Mesenteric fat pad (tissue), 1 donor: ENCODE results near the gene ABCF1. TPM values are rescaled to one million over a fixed set of nuclear protein-coding genes. Genes with fewer than 3 reads are reported as not detected.
"Not testable (repeated sequence)": the region's sequence is repeated elsewhere in the genome, so short reads cannot be mapped to it uniquely, and the experiment has no call there.

Source experiments
- DNase-seq: peaks from one replicate; pipeline ENCODE4 v3.0.0-alpha.2; 2020; ENCODE audit warnings: low spot score
- long read RNA-seq: library from polyadenylated mRNA; unstranded; transcript quantifications from one replicate; pipeline ENCODE4 v2.0.0, GENCODE V29; 2020
- total RNA-seq: library from RNA; stranded (reverse); fragmentation: NEBNext Ultra II Directional; extraction: Animal tissue kit (Norgen Biotek cat#: 25700); gene quantifications from one replicate; pipeline ENCODE4 v1.2.1, GENCODE V29; 2021
- donor health status: DM: yes; HTN: yes; CAD: no.

The ABCF1 gene
- 59.2 TPM for total RNA-seq
- long read RNA-seq, transcript ABCF1-201 (25 exons, 3,481 nt) = major isoform, 8 of 76 reads
- long read RNA-seq, partial matches to known transcripts = 48 of 76 reads
- long read RNA-seq, other reads (novel, unspliced or antisense) = 20 of 76 reads

DNA sequence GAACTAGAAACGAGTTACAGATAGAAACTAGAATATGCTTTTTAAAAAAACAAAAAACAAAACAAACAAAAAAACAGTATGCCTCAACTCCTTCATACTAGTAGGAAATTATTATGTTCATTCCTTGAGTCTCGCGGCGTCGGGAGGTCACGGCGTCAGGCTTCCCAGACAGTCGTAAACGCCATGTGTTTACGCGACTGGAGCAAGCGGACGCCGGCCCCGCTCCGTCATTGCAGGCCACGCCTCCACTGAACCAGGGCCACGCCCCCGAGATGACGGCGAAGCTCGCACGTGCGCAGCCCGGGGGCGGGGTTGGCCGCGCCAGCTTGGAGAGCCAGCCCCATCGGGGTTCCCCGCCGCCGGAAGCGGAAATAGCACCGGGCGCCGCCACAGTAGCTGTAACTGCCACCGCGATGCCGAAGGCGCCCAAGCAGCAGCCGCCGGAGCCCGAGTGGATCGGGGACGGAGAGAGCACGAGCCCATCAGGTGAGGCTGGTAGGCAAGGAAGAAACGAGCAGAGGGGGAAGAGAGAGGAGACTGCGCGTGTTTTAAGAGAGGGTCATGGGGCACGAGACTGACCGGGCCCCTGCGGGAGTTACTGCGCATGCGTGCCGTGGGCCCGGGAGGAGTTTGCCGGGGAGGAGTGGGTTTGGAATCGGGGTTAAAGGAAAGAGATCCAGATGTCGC lies at the start of gene ABCF1:
Gene ABCF1 (plus strand): TSS at position 368 of the 687 bp plus-strand sequence. CDS start 46 bp downstream, at position 414.
- peak; percentile 100 for DNase-seq

GRCh38 chr6:30521952-30522351 lies 49.3 kb upstream of the ABCF1 start:
- not testable (repeated sequence) for DNase-seq

GRCh38 chr6:30526444-30526843 lies 44.8 kb upstream of the ABCF1 start:
- not testable (repeated sequence) for DNase-seq

DNA sequence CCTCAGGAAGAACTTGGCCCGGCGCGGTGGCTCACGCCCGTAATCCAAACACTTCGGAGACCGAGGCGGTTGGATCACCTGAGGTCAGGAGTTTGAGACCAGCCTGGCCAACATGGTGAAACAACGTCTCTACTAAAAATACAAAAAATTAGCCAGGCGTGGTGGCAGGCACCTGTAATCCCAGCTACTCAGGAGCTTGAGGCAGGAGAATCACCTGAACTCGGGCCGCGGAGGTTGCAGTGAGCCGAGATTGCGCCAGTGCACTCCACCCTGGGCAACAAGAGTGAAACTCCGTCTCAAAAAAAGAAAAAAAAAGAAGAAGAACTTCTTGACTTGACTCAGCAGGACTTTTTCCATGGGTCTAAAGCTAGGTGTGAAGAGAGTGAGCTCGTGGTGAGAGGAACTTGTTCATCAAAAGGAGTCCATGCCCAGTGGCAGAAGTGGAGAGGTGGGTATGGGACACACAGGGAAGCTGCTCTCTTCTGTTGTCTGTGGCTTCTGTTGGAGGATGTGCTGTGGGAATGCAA lies 41.8 kb upstream of the ABCF1 start:
- not testable (repeated sequence) for DNase-seq

- no peak for DNase-seq
Measured at GRCh38 chr6:30530014-30530413, 41.2 kb upstream of the ABCF1 start.

DNA sequence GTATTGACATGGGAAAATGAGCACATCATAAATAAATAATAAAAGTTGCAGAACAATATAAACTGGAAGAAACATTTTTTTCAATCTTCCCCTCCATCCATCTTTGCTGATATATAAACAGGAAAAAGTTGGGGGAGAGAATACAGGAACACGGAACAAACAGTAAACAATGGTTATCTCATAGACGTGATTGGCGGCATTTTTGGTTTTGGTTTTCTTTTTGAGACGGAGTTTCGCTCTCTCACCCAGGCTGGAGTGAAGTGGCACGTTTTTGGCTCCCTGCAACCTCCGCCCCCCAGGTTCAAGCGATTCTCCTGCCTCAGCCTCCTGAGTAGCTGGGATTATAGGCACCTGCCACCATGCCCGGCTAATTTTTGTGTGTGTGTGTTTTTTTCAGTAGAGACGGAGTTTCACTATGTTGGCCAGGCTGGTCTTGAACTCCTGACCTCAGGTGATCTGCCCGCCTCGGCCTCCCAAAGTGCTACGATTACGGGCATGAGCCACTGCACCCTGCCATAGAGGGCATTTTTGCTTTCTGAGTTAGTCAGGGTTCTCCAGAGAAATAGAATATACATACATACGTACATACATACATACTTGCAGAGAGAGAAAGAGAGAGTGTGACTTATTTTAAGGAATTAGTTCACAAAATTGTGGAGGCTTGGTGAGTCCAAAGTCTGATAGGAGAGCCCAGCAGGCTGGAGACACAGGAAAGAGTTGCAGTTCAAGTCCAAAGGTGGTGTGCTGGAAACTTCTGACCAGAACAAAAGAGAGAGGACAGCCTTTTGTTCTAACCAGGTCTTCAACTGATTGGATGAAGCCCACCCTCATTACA lies 37.6 kb upstream of the ABCF1 start:
- no peak for DNase-seq

DNA sequence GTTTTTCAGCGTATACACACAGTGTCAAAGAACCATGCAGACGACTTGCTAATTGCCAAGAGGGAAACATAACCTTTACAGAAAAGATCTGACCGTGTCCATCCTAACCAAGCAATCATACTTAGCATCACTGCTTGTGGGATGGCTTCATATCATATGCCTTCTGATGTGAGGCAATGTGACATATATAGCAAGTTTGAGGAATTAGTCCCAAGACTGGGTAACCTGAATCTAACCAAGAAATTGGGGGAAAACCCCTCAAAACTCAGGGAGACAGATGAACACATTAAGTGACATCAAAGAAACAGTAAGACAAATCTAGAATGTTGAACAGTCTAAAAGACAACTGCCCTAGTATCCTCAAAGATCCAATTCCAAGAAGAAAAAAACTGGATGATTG lies 33.3 kb upstream of the ABCF1 start:
- DNase-seq = no peak

GRCh38 chr6:30541515-30542403 lies 29.5 kb upstream of the ABCF1 start:
- no peak for DNase-seq

GRCh38 chr6:30542404-30542725 lies 28.9 kb upstream of the ABCF1 start:
- no peak for DNase-seq

DNA sequence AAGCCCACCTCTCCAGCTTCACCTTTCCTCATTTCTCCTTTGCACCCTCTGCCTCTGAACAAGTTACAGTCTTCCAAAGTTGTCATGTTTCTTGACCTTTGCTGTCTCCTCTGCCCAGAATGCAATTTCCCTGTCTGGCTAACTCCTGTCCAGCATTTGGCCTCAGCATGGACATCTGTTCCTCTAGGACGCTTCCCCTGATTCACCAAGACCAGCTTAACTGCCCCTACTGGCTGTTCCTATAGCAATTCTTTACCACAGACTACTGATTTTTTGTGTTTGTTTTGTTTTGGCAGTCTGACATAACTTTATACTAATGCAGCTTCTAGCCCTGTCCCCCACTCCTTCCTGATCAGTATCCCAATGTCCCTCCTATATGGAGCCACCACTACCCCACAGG lies 28.3 kb upstream of the ABCF1 start:
- DNase-seq = no peak

GRCh38 chr6:30543821-30544220 lies 27.4 kb upstream of the ABCF1 start:
- no peak for DNase-seq

- no peak for DNase-seq
Measured at GRCh38 chr6:30544666-30545272, 26.5 kb upstream of the ABCF1 start.

DNA sequence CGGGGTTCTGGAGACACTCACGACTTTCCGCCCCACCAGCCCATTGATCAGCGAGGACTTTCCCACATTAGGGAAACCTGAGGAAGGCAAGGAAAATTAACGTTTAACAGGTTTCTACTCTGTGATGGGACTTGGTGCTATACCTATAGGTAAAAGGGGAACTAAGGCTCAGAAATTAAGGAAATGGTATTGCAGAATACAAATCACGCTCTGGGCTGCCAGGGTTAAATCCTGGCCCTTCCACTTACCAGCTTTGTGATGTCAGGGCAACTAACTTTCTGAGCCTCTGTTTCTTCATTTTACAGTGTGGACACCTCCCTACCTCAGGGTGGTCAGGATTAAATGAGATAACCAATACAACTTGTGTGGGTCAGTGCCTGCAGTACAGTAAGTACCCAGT lies 23.8 kb upstream of the ABCF1 start:
- DNase-seq = no peak

GRCh38 chr6:30548375-30548774 lies 22.9 kb upstream of the ABCF1 start:
- DNase-seq = no peak

DNA sequence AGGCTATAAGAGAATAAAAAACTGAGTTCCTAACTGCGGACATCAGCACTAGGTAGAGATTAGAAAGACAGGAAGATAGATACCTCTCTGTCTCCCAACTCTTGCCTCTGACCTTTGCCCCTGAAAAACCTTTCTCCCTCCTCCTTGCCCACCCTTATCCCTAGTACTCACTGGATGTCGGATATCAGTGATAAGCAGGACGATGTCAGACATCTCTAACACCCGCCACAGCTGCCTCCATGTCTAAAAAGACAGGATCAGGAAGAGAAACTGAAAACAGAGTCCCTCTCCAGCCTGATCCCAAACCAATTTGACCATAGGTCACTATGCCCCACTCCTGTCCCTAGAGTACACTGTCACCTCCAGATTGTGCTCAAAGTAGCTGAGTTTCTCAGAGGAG lies 16.8 kb upstream of the ABCF1 start:
- no peak for DNase-seq

GRCh38 chr6:30554962-30555815 lies 16.1 kb upstream of the ABCF1 start:
- peak; percentile 90 for DNase-seq

GRCh38 chr6:30555816-30556065 lies 15.5 kb upstream of the ABCF1 start:
- no peak for DNase-seq

GRCh38 chr6:30556066-30556905 lies 15.0 kb upstream of the ABCF1 start, which contains the start of gene GNL1:
Gene GNL1, minus strand, starts transcription at chr6:30556489. Its CDS starts 286 bp downstream, at chr6:30556203.
- DNase-seq = peak; percentile 97
